GM18520 (cell line): ENCODE data around the gene FZR1.
"Not testable (repeated sequence)": the region's sequence is repeated elsewhere in the genome, so short reads cannot be mapped to it uniquely, and the experiment has no call there.

ENCODE experiments used
- ATAC-seq: cut with Tn5 transposase; IDR thresholded peaks from one replicate; pipeline ENCODE4 v1.9.1; 2021; ENCODE audit not compliant: unreplicated experiment

The FZR1 gene

DNA sequence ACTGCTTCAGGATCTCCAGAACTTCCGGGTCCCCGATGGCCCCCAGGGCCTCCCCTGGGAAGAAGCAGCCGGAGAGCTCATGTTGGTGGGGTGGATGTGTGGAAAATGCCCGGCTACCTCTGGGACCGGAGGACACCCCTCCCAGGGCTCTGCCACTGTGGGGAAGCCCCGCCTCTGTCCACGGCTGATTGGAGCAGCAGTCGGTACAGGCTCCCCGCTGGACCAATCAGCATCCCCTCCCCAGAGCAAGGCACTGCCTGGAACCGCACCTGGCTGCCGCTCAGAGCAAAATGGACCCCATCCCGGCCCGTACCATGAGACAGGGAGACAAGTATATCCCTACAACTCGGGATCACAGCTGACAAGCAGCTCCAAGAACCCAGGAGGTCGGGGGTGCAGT lies 12.1 kb upstream of the FZR1 start:
- no peak for ATAC-seq

- ATAC-seq, result no peak
Observed at GRCh38 chr19:3494559-3494958, 11.6 kb upstream of the FZR1 start.

DNA sequence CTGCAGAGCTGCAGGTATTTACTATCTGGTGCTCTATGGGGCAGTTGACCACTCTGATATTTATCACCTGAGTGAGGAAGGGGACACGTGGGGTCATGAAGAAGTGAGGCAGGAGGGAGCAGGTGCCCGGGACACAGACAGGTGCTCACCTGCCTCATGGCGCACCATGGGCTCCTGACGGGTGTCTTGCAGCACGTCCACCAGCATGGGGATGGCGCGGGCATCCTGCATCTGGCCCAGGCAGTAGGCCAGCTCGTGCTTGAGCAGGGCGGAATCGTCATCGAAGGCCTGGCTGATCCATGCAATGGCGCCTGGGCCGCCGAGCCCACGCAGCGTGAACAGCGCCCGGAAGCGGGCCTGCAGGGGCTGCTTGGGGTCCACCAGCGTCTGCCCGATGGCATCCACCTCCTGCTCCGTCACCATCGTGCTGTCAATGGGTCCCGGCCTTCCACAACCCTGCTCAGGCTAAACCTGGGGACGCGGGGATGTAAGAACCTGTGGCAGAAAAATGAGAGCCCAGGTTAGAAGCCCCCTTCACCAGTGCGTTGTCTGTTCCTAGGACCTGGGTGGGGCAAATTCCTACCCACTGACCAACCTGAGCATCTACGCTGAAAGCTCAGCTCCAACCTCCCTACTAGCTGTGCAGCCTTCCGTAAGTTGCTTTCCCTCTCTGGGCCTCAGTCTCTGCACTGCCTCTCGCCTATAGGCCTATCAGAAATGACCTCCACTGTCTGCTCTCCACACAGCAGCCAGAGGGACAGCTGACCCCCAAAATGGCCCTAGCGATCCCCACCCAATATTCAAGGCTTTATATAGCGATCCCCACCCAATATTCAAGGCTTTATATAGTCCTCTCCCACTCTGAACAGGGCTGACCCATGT lies 9.5 kb upstream of the FZR1 start:
- ATAC-seq, result no peak

DNA sequence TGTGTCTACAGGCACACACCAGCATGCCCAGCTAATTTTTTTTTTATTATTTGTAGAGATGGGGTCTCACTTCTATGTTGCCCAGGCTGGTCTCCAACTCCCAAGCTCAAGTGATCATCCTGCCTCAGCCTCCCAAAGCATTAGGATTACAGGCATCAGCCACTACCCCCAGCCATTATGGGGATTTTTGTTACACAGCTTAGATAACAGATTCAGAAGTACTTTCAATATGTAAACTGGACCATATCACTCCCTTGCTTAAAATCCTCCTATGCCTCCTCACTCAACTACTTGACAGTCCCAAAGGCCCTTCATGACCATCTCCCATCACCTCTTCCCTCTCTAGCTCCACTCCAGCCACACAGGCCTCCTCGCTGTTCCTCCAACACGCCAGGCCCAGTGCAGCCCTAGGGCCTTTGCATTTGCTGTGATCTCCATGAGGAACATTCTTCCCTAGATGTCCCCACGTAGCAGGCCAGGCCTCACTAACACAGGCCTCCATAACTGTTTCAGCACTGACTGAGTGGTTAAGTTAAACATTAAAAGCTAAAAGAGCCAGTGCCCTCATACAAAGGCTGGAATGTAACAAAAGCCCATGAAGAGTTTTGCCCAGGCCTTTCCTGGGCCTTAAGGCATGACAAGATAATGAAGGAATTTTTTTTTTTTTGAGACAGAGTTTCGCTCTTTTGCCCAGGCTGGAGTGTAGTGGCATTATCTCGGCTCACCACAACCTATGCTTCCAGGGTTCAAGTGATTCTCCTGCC lies 8.2 kb upstream of the FZR1 start:
- ATAC-seq, result no peak

- no peak for ATAC-seq
Observed at GRCh38 chr19:3499738-3500428, 6.2 kb upstream of the FZR1 start.

DNA sequence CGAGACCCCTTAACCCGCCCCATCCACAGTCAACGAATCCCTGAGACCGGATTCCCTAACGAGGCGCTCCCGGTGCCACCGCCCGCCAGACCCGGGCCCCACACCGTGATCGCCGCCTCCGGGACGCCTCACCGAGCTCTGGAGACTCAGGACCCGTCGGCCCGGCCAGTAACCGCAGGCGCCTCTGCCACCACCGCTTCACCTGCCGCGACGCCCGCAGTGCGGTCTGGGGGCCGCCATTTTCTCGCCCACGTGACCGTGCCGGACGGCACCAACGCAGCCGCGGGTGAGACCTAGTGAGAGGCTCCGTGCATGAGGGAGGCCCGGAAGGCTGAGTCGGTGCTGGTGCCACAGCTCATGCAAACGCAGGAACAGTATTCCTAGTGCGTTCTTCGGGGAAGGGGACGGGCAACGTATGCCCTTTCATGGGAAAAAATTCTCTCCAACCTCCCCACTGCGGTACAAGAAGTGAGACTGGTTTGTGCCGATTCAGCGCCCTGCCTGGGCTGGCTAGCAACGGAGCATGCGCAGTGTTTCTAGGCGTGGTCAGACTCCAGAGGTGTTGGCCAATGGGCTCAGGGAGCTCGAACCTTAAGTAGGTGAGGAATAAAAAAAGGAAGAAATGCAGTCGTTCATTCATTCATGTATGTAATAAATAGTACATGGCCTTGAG lies 5.5 kb upstream of the FZR1 start, which contains the start of gene DOHH:
Gene DOHH (minus strand): TSS at position 246 of the 673 bp plus-strand sequence. CDS start 3,860 bp downstream, outside the sequence.
- ATAC-seq, result peak; percentile 72

GRCh38 chr19:3501780-3502179 lies 4.3 kb upstream of the FZR1 start:
- no peak for ATAC-seq

DNA sequence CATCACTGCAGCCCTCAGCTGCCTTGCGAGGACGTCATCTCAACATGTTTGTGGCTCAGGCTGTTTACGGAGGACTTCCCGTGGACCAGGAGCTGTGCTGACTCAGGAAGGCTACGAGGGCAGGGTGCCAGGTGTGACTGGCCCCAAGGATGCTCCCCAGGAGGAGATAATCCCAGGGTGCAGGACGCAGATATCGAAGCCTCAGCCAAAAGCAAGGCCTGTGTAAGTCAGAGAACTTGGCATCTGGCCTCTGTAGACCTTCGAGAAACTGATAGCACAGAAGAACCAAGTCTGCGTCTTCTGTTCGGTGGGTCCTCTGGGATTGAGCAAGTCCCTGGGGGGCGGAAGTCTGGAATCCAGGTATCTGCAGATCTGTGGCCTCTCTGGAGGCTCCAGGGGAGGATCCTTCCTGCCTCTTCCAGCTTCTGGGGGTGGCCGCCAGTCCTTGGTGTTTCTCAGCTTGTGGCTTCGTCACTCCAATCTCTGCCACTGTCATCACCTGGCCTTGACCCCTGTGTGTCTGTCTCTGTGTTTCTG lies 3.0 kb upstream of the FZR1 start:
- ATAC-seq, result no peak

GRCh38 chr19:3504735-3505134 lies 1.4 kb upstream of the FZR1 start:
- no peak for ATAC-seq

GRCh38 chr19:3506384-3507340 lies 551 bp downstream of the FZR1 start:
- no peak for ATAC-seq

DNA sequence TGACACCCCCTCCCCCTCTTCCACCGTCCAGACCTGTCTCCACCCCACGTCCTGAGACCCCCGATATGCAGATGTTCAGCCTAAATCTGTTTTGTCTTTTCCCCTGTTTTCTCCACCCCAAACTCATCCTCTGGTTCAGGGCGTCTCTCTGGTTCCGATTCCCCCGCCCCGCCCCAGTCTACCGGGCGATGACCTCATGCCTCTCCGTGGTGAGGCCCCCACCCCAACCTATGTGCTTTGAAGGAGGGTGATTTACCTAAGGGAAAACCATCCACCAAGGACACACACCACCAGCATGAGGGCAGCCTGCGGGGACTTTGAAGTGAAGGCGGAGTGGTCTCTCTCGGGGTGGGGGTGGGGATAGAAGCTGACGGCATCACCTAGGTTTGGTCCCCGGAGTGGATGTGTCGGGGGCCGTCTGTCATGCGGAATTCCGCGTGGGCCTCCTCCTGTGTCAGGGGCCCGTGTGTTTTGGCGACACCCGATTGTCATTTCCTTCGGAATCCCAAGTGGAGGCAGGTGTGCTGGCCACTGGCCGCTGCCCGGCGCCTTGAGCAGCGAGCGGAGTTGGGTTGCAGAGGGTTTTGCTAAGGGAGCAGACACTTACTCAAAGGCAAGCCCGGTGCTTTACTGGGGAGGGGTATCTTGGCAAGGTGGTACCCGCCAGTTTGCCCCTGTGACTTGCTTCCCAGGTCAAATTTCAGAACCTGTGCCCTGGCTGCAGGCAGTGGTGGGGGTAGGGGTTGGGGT lies 1.4 kb downstream of the FZR1 start:
- ATAC-seq, result no peak

DNA sequence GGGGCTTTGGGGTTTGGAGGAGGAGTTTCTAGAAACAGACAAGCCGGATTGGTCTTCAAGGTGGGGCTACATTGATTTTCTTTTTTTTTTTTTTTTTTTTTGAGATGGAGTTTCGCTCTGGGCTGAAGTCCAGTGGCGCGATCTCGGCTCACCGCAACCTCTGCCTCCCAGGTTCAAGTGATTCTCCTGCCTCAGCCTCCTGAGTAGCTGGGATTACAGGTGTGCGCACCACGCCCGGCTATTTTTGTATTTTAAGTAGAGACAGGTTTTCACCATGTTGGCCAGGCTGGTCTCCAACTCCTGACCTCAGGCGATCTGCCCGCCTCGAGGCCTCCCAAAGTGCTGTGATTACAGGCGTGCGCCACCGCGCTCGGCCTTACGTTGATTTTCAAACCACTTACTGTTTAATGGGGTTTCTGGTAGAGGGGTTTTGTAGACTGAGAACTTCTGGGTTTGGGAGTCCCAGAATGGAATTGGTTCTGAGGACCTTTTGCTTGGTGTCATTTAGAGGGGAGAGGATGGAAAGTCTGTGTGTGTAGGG lies 2.1 kb downstream of the FZR1 start:
- not testable (repeated sequence) for ATAC-seq

DNA sequence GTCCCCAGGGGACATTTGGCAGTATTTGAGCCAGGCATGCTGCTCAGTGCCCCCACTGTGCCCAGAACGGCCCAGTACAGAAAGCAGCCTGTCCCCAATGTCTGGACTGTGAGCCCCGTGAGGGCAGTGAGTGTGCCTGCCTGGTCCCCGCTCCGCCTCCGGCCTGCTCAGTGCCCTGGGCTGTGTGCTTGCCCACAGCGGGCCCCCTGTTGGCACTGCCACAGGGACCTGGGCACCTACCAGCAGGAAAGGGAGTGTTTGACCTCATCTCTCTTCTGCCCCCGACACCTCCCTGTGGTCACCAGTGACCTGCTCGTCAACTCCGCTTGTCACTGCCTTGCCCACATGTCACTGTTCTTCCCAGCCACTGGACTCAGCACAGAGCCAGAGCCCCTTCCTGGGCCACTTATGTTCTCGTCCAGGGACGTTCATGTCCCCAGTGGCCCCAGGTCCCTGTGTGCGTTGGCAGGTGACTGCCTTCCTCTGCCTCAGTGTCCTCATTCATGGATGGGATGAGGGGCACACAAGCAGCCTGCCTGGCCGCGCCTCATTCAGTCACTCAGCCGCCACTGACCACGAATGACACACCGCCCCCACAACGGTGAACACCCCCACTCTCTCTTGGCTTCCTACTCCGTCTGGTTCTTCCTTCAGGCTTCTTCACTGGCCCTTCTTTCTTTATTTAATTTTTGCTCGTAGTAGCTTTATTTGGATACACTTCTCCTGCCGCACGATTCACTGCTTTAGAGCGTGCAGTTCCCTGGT lies 2.8 kb downstream of the FZR1 start:
- ATAC-seq, result no peak

GRCh38 chr19:3509566-3509989 lies 3.5 kb downstream of the FZR1 start:
- ATAC-seq, result no peak

- ATAC-seq, result no peak
Observed at GRCh38 chr19:3510727-3511126, 4.6 kb downstream of the FZR1 start.

- ATAC-seq, result no peak
Observed at GRCh38 chr19:3511506-3512251, 5.6 kb downstream of the FZR1 start.
